A549 (cell line): ENCODE measurements around the gene SST.
"Not testable (repeated sequence)": the region's sequence is repeated elsewhere in the genome, so short reads cannot be mapped to it uniquely, and the experiment has no call there.

Source experiments
- CHD2 ChIP-seq: fragments of 150-350 bp; IDR thresholded peaks from 2 replicates; pipeline ENCODE4 v1.6.1; 2014; ENCODE audit warnings: low read length; ENCODE audit not compliant: partially characterized antibody
- CHD4 ChIP-seq: fragments of 200-600 bp; sonication (generic); IDR thresholded peaks from 2 replicates; pipeline ENCODE4 v1.6.1; 2016; ENCODE audit warnings: antibody characterized with exemption, mild to moderate bottlenecking, borderline replicate concordance
- CTCF ChIP-seq: fragments of >200 bp; sonication (Bioruptor Twin); formaldehyde crosslinking; IDR thresholded peaks from 3 replicates; pipeline ENCODE4 v1.5.1; 2016
- E2F6 ChIP-seq: IDR thresholded peaks from 2 replicates; pipeline ENCODE4 v1.6.1; 2012; ENCODE audit warnings: low read depth, borderline replicate concordance
- HOXA7 ChIP-seq: fragments of 250-450 bp; sonication (Bioruptor Pico); IDR thresholded peaks from 2 replicates; pipeline ENCODE4 v1.5.0; 2020; ENCODE audit warnings: mild to moderate bottlenecking, moderate library complexity
- PBX3 ChIP-seq: IDR thresholded peaks from 2 replicates; pipeline ENCODE4 v1.6.1; 2012
- POLR2A ChIP-seq: IDR thresholded peaks from 2 replicates; pipeline ENCODE4 v1.6.1; 2012; ENCODE audit warnings: mild to moderate bottlenecking, low read length
- RNF2 ChIP-seq: fragments of 200-600 bp; sonication (generic); IDR thresholded peaks from 2 replicates; pipeline ENCODE4 v1.6.1; 2016; ENCODE audit warnings: low read depth, mild to moderate bottlenecking, antibody characterized with exemption, moderate library complexity, borderline replicate concordance
- TFCP2L1 ChIP-seq: fragments of 250-450 bp; sonication (Bioruptor Pico); IDR thresholded peaks from 2 replicates; pipeline ENCODE4 v1.5.0; 2021; ENCODE audit warnings: mild to moderate bottlenecking
- ZNF302 ChIP-seq: fragments of 250-450 bp; sonication (Bioruptor Pico); IDR thresholded peaks from 2 replicates; pipeline ENCODE4 v1.9.0; 2021; ENCODE audit warnings: inconsistent platforms, mild to moderate bottlenecking, moderate library complexity

DNA sequence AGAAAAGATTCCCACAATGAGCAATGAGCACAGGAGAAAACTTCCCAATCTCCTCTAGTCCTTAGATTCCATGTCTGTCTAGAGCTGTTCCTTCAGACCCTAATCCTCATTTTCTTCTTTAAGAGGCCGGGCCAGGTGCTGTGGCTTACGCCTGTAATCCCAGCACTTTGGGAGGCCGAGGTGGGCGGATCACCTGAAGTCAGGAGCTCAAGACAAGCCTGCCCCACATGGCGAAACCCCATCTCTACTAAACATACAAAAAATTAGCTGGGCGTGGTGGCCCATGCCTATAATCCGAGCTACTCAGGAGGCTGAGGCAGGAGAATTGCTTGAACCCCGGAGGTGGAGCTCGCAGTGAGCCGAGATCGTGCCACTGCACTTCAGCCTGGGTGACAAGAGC lies 11.6 kb upstream of the SST start:
- TF ChIP-seq E2F6; CTCF; RNF2; HOXA7 (CRISPR knock-in tag); PBX3; POLR2A; CHD4; ZNF302 (CRISPR knock-in tag); CHD2; TFCP2L1: not testable (repeated sequence)
